HG02623 (cell line): ENCODE measurements around the gene TRIM8.
"Not testable (repeated sequence)": the region's sequence is repeated elsewhere in the genome, so short reads cannot be mapped to it uniquely, and the experiment has no call there.

ENCODE experiments used
- ATAC-seq: cut with Tn5 transposase; IDR thresholded peaks from one replicate; pipeline ENCODE4 v1.9.1; 2021; ENCODE audit warnings: moderate library complexity; ENCODE audit not compliant: unreplicated experiment

The TRIM8 gene

GRCh38 chr10:102649797-102650654 is 5.7 kb downstream of the TRIM8 start:
- no peak for ATAC-seq

- ATAC-seq = no peak
Observed at GRCh38 chr10:102650655-102651454, 6.6 kb downstream of the TRIM8 start.

GRCh38 chr10:102651455-102652169 is 7.3 kb downstream of the TRIM8 start:
- ATAC-seq = peak; percentile 8

- ATAC-seq = peak; percentile 45
Observed at GRCh38 chr10:102652170-102652916, 8.1 kb downstream of the TRIM8 start.

GRCh38 chr10:102653060-102653459 is 8.8 kb downstream of the TRIM8 start:
- ATAC-seq = no peak

GRCh38 chr10:102654566-102654965 is 10.3 kb downstream of the TRIM8 start:
- no peak for ATAC-seq

- ATAC-seq = no peak
Observed at GRCh38 chr10:102654969-102655368, 10.7 kb downstream of the TRIM8 start.

- no peak for ATAC-seq
Observed at GRCh38 chr10:102656026-102656425, 11.7 kb downstream of the TRIM8 start.

- no peak for ATAC-seq
Observed at GRCh38 chr10:102656791-102657371, 12.6 kb downstream of the TRIM8 start.

- no peak for ATAC-seq
Observed at GRCh38 chr10:102657451-102657850, 13.2 kb downstream of the TRIM8 start.

GRCh38 chr10:102657984-102658724 is 13.9 kb downstream of the TRIM8 start:
- no peak for ATAC-seq

- no peak for ATAC-seq
Observed at GRCh38 chr10:102658802-102659201, 14.5 kb downstream of the TRIM8 start.

GRCh38 chr10:102660888-102661657 is 16.8 kb downstream of the TRIM8 start:
- ATAC-seq = peak; percentile 85

GRCh38 chr10:102661658-102662028 is 17.4 kb downstream of the TRIM8 start:
- ATAC-seq = no peak

- ATAC-seq = no peak
Observed at GRCh38 chr10:102665904-102666509, 21.7 kb downstream of the TRIM8 start.

- not testable (repeated sequence) for ATAC-seq
Observed at GRCh38 chr10:102667411-102667810, 23.1 kb downstream of the TRIM8 start.

- ATAC-seq = no peak
Observed at GRCh38 chr10:102668326-102669107, 24.2 kb downstream of the TRIM8 start.
